NCI-H1417 treated with DMSO at 0.1 percent for 48 hours (cell line): ENCODE data around the gene PPP3CA.

Experiments used
- DNase-seq: peaks from one replicate; lab custom pipeline; 2025; lab: John Stamatoyannopoulos, UW

The PPP3CA gene

GRCh38 chr4:101347267-101347556 is at the start of gene PPP3CA:
PPP3CA (minus strand) TSS chr4:101347526.
- DNase-seq: no peak

- DNase-seq: no peak
These were observed 45.9 kb upstream of the PPP3CA start for GRCh38 chr4:101393256-101393655.

- DNase-seq: no peak
These were observed 23.4 kb upstream of the PPP3CA start for GRCh38 chr4:101370663-101371210.

GRCh38 chr4:101367201-101367600 is 19.9 kb upstream of the PPP3CA start:
- no peak for DNase-seq

GRCh38 chr4:101366331-101366730 is 19.0 kb upstream of the PPP3CA start:
- no peak for DNase-seq

GRCh38 chr4:101357751-101358150 is 10.4 kb upstream of the PPP3CA start:
- DNase-seq: no peak

- DNase-seq: no peak
These were observed 9.6 kb upstream of the PPP3CA start for GRCh38 chr4:101356928-101357327.

- no peak for DNase-seq
These were observed 8.7 kb upstream of the PPP3CA start for GRCh38 chr4:101355767-101356702.

GRCh38 chr4:101355246-101355645 is 7.9 kb upstream of the PPP3CA start:
- no peak for DNase-seq

GRCh38 chr4:101349801-101350064 is 2.4 kb upstream of the PPP3CA start:
- no peak for DNase-seq

GRCh38 chr4:101348995-101349800 is 1.9 kb upstream of the PPP3CA start:
- no peak for DNase-seq

GRCh38 chr4:101348367-101348827 is 1.1 kb upstream of the PPP3CA start:
- DNase-seq: no peak

GRCh38 chr4:101347557-101348366 is 436 bp upstream of the PPP3CA start:
- peak; percentile 71 for DNase-seq

- no peak for DNase-seq
These were observed 717 bp downstream of the PPP3CA start for GRCh38 chr4:101346351-101347266.

GRCh38 chr4:101345596-101346350 is 1.6 kb downstream of the PPP3CA start:
- DNase-seq: no peak

- DNase-seq: no peak
These were observed 2.1 kb downstream of the PPP3CA start for GRCh38 chr4:101345271-101345595.

GRCh38 chr4:101339332-101339731 is 8.0 kb downstream of the PPP3CA start:
- DNase-seq: no peak

- no peak for DNase-seq
These were observed 9.6 kb downstream of the PPP3CA start for GRCh38 chr4:101337688-101338087.

GRCh38 chr4:101334963-101335572 is 12.3 kb downstream of the PPP3CA start:
- DNase-seq: no peak

- DNase-seq: no peak
These were observed 14.9 kb downstream of the PPP3CA start for GRCh38 chr4:101332424-101332823.
